Measurements from ENCODE around the gene ASNSD1. TPM values are rescaled to one million over a fixed set of nuclear protein-coding genes. Genes with fewer than 3 reads are reported as not detected.

The ASNSD1 gene
- total RNA-seq, 4 donors from 2014 or later = 28.9 to 32.8 (median 30.6) TPM

GRCh38 chr2:189638301-189639006 lies 22.8 kb upstream of the ASNSD1 start:
- 88 to 93% methylated on average over 4 of the region's 4 CpGs for WGBS, 2 donors

GRCh38 chr2:189639007-189639609 lies 22.2 kb upstream of the ASNSD1 start:
- intact Hi-C loops (cut with DNase I; ENCODE audit: low total_unique reads) = no loop called here
- DNase-seq (ENCODE audit: low spot score in 2 of 2) = no peak
- 51 to 52% methylated on average over 3 of the region's 3 CpGs for WGBS, 2 donors
- TF ChIP-seq CTCF (IDR thresholded peaks at IDR 0.05) (no peak), POLR2A (IDR thresholded peaks at IDR 0.05) (no peak)
- no peak overlapping the region for H3K4me3 ChIP-seq (ENCODE audit: low read depth, poor library complexity, severe bottlenecking)

More at GRCh38 chr2:189638301-189639006, 22.8 kb upstream of the ASNSD1 start:
- intact Hi-C loops (cut with DNase I; ENCODE audit: low total_unique reads) = no loop called here
- no peak for DNase-seq (ENCODE audit: low spot score in 2 of 2)
- H3K4me3 ChIP-seq (ENCODE audit: low read depth, poor library complexity, severe bottlenecking) = no peak overlapping the region
- TF ChIP-seq CTCF (IDR thresholded peaks at IDR 0.05) (no peak), POLR2A (IDR thresholded peaks at IDR 0.05) (no peak)

GRCh38 chr2:189641002-189641401 lies 20.3 kb upstream of the ASNSD1 start:
- no peak overlapping the region for H3K4me3 ChIP-seq (ENCODE audit: low read depth, poor library complexity, severe bottlenecking)
- no peak for TF ChIP-seq POLR2A (IDR thresholded peaks at IDR 0.05)
- no peak for TF ChIP-seq CTCF (IDR thresholded peaks at IDR 0.05)
- 65 to 72% methylated on average over 1 of the region's 1 CpG for WGBS, 2 donors
- intact Hi-C loops (cut with DNase I; ENCODE audit: low total_unique reads) = no loop called here
- DNase-seq (ENCODE audit: low spot score in 2 of 2) = no peak

GRCh38 chr2:189641590-189641989 lies 19.7 kb upstream of the ASNSD1 start:
- no peak for DNase-seq (ENCODE audit: low spot score in 2 of 2)
- 92 to 95% methylated on average over 2 of the region's 2 CpGs for WGBS, 2 donors
- H3K4me3 ChIP-seq (ENCODE audit: low read depth, poor library complexity, severe bottlenecking) = no peak overlapping the region
- intact Hi-C loops (cut with DNase I; ENCODE audit: low total_unique reads) = no loop called here
- TF ChIP-seq POLR2A (IDR thresholded peaks at IDR 0.05) = no peak
- TF ChIP-seq CTCF (IDR thresholded peaks at IDR 0.05) = no peak

GRCh38 chr2:189646521-189646920 lies 14.7 kb upstream of the ASNSD1 start:
- H3K4me3 ChIP-seq (ENCODE audit: low read depth, poor library complexity, severe bottlenecking) = no peak overlapping the region
- no peak for TF ChIP-seq CTCF (IDR thresholded peaks at IDR 0.05)
- no peak for TF ChIP-seq POLR2A (IDR thresholded peaks at IDR 0.05)
- DNase-seq (ENCODE audit: low spot score in 2 of 2) = no peak
- intact Hi-C loops (cut with DNase I; ENCODE audit: low total_unique reads) = no loop called here
